Motor neuron (in vitro differentiated cells): Measurements from ENCODE around the gene LIPC. TPM values are rescaled to one million over a fixed set of nuclear protein-coding genes. Genes with fewer than 3 reads are reported as not detected.

Source experiments
- ATAC-seq, 8 experiments: fragments of 200-7000 bp; cut with Tn5 transposase; replicated peaks in 6 of 8; 2 replicates each; pipeline ENCODE4 v1.8.0; 2021; ENCODE audit warnings: mild to moderate bottlenecking in 8 of 8, moderate library complexity in 8 of 8
- H3K27ac ChIP-seq, 2 donors: fragments of 250-450 bp; sonication (Bioruptor Pico); 2 replicates each; pipeline ENCODE4 v1.9.0; 2021; ENCODE audit warnings: antibody characterized with exemption in 2 of 2, mild to moderate bottlenecking in 2 of 2, moderate library complexity in 1 of 2
- H3K4me1 ChIP-seq, 2 donors: fragments of 250-450 bp; sonication (Bioruptor Pico); replicated peaks in 1 of 2; 2 replicates each; pipeline ENCODE4 v1.6.1; 2021; ENCODE audit warnings: antibody characterized with exemption in 2 of 2, mild to moderate bottlenecking in 2 of 2, moderate library complexity in 1 of 2
- H3K4me3 ChIP-seq, 5 donors: fragments of 250-450 bp; sonication (Bioruptor Pico); 2 replicates each; pipeline ENCODE4 v1.9.0; 2021; ENCODE audit warnings: antibody characterized with exemption in 5 of 5, mild to moderate bottlenecking in 5 of 5, moderate library complexity in 4 of 5
- WGBS, 10 experiments: fragments of 450-650 bp; shearing (Covaris generic); methylation state at CpG; one replicate each; pipeline ENCODE4 v1.0.0; 2022; 5-methylcytosine and 5-hydroxymethylcytosine counted together
- in situ Hi-C, 9 experiments: fragments of 400-800 bp; cut with MboI; loops; one replicate each; pipeline ENCODE4 v1.15.0; 2021; ENCODE audit warnings: low sequenced_read_pairs in 9 of 9, low pct_unique_long_range_greater_than_20kb in 2 of 9; ENCODE audit not compliant: unreplicated experiment in 9 of 9
- total RNA-seq, 8 experiments: library from RNA; unstranded; fragments of 300-600 nt; gene quantifications; 2 replicates each; pipeline versions ENCODE4 v1.2.3 to v1.2.4, GENCODE V29; 2022

The LIPC gene
- total RNA-seq, 8 experiments from 2014 or later, result 0.14 to 5.0 (median 0.47) TPM; not detected in 5

- in situ Hi-C loops, result no loop called here
- no peak overlapping the region for H3K27ac ChIP-seq
- 20 to 97% (median 92%) methylated on average over 1 to 19 of the region's 27 CpGs; no CpG with 5 or more reads in 1 of the 10 experiments for WGBS, 10 experiments
- ATAC-seq, result no peak
- no peaks in the 10 kb centered on the region for H3K4me1 ChIP-seq
- no peak overlapping the region for H3K4me3 ChIP-seq
Measured at GRCh38 chr15:58490086-58490887, 58.5 kb downstream of the LIPC start.

- in situ Hi-C loops, result no loop called here
- no peak for ATAC-seq
- no peak overlapping the region for H3K27ac ChIP-seq
- no peaks in the 10 kb centered on the region for H3K4me1 ChIP-seq
- no peak overlapping the region for H3K4me3 ChIP-seq
- WGBS, 10 experiments, result 95 to 100% (median 100%) methylated on average over 1 to 4 of the region's 6 CpGs; no CpG with 5 or more reads in 7 of the 10 experiments
Measured at GRCh38 chr15:58490888-58491473, 59.2 kb downstream of the LIPC start.

- no peak overlapping the region for H3K4me3 ChIP-seq
- no peak for ATAC-seq
- H3K4me1 ChIP-seq, result no peaks in the 10 kb centered on the region
- 79 to 100% (median 85%) methylated on average over 1 to 3 of the region's 3 CpGs; no CpG with 5 or more reads in 4 of the 10 experiments for WGBS, 10 experiments
- in situ Hi-C loops, result no loop called here
- no peak overlapping the region for H3K27ac ChIP-seq
Measured at GRCh38 chr15:58491499-58492202, 59.9 kb downstream of the LIPC start.

GRCh38 chr15:58492661-58493397, 61.0 kb downstream of the LIPC start:
- no peaks in the 10 kb centered on the region for H3K4me1 ChIP-seq
- WGBS, 10 experiments, result 67 to 100% (median 87%) methylated on average over 1 to 7 of the region's 7 CpGs
- no peak overlapping the region for H3K27ac ChIP-seq
- in situ Hi-C loops, result no loop called here
- ATAC-seq, result peak in 2 of 8 experiments; percentile 40 to 41
- H3K4me3 ChIP-seq, result no peak overlapping the region

- in situ Hi-C loops, result no loop called here
- ATAC-seq, result no peak
Measured at GRCh38 chr15:58494567-58494966, 62.8 kb downstream of the LIPC start.

GRCh38 chr15:58495891-58496408, 64.2 kb downstream of the LIPC start:
- Histone ChIP-seq H3K4me1 (peaks cover 0 to 5% of the 10 kb centered on the region in 2 donors), H3K4me3 (no peak overlapping the region), H3K27ac (no peak overlapping the region)
- 29 to 100% (median 100%) methylated on average over 1 to 2 of the region's 3 CpGs; no CpG with 5 or more reads in 3 of the 10 experiments for WGBS, 10 experiments
- no peak for ATAC-seq
- in situ Hi-C loops, result no loop called here

More at GRCh38 chr15:58494567-58494966, 62.8 kb downstream of the LIPC start:
- no peak overlapping the region for H3K27ac ChIP-seq
- WGBS, 10 experiments, result 33 to 100% (median 86%) methylated on average over 1 of the region's 1 CpG; no CpG with 5 or more reads in 2 of the 10 experiments
- peaks cover 0 to 5% of the 10 kb centered on the region in 2 donors for H3K4me1 ChIP-seq
- H3K4me3 ChIP-seq, result no peak overlapping the region

GRCh38 chr15:58497046-58497785, 65.4 kb downstream of the LIPC start:
- Histone ChIP-seq H3K27ac (no peak overlapping the region), H3K4me3 (no peak overlapping the region), H3K4me1 (peaks cover 0 to 5% of the 10 kb centered on the region in 2 donors)
- in situ Hi-C loops, result no loop called here
- ATAC-seq, result no peak
- WGBS, 10 experiments, result 50 to 100% (median 92%) methylated on average over 1 to 8 of the region's 9 CpGs; no CpG with 5 or more reads in 2 of the 10 experiments

- WGBS, 10 experiments, result 26 to 80% (median 60%) methylated on average over 1 to 4 of the region's 8 CpGs; no CpG with 5 or more reads in 4 of the 10 experiments
- peak in 7 of 8 experiments; percentile 65 to 94 (median 92) for ATAC-seq
- Histone ChIP-seq H3K4me3 (no peak overlapping the region), H3K27ac (no peak overlapping the region), H3K4me1 (peaks cover 0 to 5% of the 10 kb centered on the region in 2 donors)
- in situ Hi-C loops, result no loop called here
Measured at GRCh38 chr15:58498821-58499580, 67.2 kb downstream of the LIPC start.

GRCh38 chr15:58501006-58501405, 69.2 kb downstream of the LIPC start:
- no peak overlapping the region for H3K27ac ChIP-seq
- peaks cover 0 to 5% of the 10 kb centered on the region in 2 donors for H3K4me1 ChIP-seq
- in situ Hi-C loops, result no loop called here
- no peak overlapping the region for H3K4me3 ChIP-seq
- WGBS, 10 experiments, result 86 to 100% (median 95%) methylated on average over 1 to 4 of the region's 4 CpGs; no CpG with 5 or more reads in 3 of the 10 experiments
- no peak for ATAC-seq

GRCh38 chr15:58501636-58502188, 69.9 kb downstream of the LIPC start:
- Histone ChIP-seq H3K4me3 (no peak overlapping the region), H3K4me1 (peaks cover 0 to 5% of the 10 kb centered on the region in 2 donors), H3K27ac (no peak overlapping the region)
- ATAC-seq, result no peak
- WGBS, 10 experiments, result 78 to 100% (median 93%) methylated on average over 1 to 4 of the region's 4 CpGs
- in situ Hi-C loops, result no loop called here
